GM21528 (cell line): ENCODE results near the gene MINDY1.

Experiments used
- ATAC-seq: cut with Tn5 transposase; IDR thresholded peaks from one replicate; pipeline ENCODE4 v1.9.1; 2021; ENCODE audit warnings: mild to moderate bottlenecking, moderate library complexity; ENCODE audit not compliant: unreplicated experiment, low FRiP score

Gene MINDY1

DNA sequence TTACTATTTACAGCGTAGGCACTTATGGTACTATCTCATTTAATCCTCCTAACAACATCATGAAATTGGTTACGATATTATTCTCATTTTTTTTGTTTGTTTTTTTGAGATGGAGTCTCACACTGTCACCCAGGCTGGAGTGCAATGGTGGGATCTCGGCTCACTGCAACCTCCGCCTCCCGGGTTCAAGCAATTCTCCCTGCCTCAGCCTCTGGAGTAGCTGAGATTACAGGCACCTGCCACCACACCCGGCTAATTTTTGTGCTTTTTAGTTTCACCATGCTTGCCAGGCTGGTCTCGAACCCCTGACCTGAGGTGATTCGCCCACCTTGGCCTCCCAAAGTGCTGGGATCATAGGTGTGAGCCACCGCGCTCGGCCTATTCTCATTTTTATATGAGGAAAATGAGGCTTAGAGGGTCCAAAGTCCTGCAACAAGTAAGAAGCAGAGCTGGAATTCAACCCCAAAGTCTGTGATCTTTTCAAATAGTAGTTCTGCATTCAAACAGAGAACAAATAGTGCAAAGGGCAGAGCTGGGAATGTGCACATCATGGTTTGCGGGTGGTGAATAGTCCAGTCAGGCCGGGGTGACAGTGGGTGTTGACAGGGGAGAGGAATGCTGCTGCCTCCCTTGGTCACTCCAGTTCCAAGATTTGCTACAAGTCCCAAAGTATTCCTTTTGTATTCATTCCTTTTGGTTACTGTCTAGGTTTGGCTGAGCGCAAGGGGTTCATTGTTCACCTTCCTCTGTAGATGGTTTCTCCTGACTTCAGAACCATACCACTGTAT lies 6.2 kb upstream of the MINDY1 start:
- ATAC-seq, result no peak

DNA sequence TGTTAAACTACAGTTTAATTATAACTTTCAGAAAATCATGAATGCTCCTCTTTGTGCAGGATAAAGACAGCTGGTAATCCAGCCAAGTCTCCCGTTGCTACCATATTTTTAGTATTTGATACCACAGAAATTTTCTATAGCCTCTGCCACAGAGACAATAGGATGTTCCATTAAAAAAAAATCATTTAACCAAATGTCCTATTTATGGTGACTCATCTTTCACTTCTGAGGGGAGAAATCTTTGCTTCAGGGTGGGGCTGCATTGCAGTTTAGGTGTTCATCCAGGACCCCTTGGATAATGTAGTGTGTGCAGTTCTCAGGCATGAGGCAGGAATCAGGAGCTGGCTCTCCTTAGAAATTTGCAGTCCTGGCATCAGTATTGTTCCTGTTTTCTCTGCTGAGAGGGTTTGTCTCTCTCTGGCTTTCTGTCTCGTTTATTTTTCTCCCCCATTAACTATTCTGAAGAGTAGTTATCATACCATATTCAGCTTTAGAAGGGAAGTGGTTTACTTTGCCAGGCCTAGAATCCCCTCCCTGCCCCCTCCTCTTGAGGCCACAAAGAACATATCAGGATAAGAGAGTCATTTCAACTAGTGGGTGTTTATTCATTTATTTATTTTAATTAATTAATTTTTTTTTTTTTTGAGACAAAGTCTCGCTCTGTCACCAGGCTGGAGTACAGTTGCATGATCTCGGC lies 4.6 kb upstream of the MINDY1 start:
- no peak for ATAC-seq

DNA sequence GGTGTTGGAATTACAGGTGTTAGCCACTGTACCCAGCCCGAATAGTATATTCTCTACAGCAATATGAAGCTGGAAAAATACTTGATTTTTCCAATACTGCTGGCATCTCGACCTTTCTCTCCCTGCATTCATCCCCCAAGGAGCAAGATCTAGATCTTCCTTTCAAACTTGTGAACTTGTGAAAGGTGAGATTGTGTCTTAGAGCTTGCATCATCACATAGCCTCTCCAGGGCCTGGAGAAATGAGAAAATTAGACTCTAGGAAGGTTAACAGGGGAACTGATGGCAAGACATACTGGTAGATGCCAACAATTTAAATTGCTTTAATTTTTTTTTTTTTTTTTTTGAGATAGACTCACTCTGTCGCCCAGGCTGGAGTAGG lies 3.6 kb upstream of the MINDY1 start:
- no peak for ATAC-seq

DNA sequence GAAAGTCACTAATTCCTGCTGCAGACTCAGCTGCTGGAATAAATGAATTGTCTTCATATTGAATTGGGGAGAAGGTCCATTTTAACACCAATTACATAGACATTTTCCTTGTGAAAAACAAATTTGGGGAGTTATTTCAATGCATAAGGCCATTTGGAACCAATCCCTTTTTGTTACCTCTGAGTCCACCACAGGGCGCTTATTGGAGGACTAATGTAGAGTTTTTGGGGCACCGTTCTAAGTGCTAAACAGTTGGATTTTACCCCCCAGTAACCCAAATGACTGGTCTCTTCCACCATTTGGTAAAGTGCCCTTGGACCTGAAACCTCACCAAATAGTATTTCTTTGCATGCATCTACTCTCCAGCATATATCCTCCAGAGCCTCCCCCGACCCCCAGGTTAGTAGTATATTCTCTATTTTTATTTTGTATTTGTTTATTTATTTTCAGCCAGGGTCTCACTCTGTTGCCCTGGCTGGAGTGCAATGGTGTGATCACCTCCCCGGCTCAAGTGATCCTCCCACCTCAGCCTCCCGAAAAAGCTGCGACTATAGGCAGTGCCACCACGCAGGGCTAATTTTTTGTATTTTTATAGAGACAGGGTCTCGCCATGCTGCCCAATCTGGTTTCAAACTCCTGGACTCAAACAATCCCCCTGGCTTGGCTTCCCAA lies 3.1 kb upstream of the MINDY1 start:
- no peak for ATAC-seq

DNA sequence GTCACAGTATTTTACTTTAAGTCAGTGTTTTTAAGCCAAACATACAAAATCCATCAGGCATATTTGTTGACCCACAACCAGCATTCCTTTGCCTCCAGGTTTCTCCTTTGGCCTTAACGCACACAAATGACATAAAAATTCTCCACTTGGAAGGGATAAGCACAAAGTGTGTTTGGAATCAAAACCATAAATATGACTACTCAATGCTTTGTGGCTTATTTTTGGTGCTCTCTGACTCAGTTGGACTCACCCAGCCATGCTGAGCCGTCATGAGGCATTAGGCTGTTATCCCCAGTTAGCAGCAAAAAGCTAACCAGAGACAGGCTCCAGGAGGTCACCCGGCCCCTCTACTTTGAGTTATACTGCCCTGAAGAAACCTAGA lies 2.5 kb upstream of the MINDY1 start:
- no peak for ATAC-seq

DNA sequence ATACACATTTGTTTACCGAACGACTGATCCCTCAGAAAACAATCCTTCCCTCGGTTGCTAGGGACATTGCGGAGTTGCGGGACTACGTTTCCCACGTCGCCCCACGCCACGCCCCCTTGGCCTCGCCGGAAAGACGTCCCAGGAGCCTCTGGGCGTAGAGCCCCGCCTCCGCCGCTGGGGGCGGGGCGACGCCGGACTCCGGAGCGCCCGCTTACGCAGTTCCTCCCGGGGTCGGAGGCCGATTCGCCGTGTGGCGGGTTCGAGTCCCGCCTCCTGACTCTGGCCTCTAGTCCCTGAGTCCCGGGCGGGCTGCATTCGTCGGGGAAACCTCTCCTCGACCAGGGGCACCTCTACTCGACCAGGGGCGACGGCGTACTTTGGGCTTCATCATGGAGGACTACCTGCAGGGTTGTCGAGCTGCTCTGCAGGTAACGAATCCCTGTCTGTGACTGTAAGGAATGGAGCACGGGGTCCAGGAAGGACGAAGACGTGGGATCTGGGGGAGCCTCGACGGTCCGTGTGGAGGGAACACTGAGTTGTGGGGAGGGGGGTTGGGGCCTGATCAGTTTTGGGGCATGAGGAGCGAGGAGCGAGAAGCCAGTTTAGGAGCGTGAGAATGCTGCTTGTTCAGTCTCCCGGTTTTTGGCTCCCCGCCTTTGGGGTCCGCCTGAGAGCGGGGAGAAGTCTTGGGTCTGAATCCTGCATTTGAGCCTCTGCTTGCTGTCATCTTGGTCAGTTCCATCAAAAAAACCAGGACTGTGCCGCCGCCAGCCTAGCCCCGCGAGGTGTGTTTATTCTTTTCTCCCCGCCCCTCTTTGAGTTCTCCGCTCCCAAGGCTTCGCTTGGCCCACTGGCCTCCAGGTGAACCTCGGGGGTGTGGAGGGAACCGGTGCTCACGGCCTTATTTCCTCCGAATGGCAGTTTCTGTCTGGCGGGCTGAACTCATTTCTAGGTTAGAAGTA lies 1.8 kb upstream of the MINDY1 start, which contains the start of gene PRUNE1:
TSS of gene PRUNE1 (plus strand) at position 206 of the 962 bp plus-strand sequence. CDS start at position 390, 184 bp downstream.
- peak; percentile 57 for ATAC-seq

DNA sequence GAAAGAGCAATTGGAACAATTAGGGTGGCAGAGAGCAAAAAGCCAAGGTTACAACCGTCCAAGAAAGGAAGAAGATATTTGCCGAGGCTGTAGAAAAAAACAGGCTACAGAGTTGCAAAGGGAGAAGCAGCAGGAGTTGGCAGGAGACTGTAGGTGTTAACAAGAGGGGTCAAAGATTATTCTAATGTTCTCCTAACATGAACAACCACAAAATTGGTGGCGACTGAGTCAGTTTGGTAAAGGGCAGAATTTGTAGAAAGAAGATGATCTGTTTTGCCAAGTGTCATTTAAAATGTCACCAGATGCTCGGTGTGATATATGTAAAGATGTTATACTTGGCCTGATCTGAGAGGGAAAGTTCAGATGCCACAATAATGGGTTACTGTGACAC lies 1.1 kb upstream of the MINDY1 start:
- ATAC-seq, result no peak

DNA sequence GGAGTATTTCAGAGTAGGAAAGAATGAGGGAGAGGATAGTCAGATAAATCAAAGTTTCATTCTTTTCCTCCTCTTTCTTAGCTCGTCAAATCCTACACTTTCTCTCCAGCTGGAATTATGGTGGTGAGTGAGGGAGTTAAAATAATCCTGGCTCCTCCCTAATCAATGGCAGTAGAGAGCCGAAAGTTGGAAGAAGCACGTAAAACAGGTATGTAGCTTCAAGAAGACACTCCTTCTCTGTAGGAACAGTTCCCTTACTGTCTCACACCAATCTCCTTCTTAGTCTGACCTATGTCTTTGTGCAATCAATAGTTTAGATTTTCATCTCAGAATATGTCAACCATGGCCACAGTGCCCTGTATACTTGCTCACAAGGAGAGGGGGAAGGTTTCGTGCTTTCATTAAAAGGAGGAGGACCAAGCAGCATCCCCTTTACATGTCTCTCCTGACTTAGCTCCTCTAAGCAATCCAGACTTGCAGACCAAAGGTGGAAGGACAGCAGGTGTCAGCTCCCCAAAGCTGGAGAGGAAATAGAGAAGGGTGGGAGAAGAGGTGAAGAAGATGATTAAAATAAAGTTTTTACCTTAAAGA lies 878 bp downstream of the MINDY1 start:
- ATAC-seq, result no peak

DNA sequence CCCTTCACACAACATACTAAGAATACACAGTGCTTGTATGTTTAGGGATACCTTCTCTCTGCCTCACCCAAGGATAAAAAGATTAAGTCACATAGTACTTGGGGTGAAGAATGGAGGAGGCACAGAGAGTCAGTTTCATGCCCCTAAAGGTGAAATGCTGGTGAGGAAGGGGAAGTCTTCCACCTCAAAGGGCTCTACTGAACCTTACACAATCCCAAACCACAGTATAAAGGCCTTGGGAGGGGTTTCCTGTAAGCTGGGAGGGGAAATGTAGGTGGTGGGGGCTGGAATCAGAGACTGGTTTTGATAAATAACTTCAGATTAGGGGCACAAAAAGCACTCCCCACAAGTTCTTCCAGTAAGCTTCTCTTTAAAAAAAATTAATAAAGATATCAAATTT lies 3.5 kb downstream of the MINDY1 start:
- ATAC-seq, result no peak

DNA sequence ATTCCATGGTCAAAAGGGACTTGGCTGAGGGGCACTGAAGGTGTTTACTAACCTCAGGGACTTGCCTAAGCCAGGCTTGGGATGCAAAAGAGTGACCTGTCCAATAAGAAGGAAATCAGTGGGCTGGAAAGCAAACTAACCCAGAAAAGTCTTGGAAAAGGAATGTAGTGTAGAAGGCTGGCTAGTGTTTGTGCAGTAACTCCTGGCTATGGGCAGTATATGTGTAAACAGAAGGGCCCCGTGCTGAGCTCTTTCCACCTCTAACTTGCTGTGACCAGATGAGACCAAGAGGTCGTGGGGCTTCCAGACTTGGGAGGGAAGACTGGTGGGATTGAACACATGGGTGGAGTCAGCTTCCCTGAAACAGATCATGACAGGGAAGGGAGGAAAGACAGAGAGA lies 4.1 kb downstream of the MINDY1 start:
- ATAC-seq, result no peak

DNA sequence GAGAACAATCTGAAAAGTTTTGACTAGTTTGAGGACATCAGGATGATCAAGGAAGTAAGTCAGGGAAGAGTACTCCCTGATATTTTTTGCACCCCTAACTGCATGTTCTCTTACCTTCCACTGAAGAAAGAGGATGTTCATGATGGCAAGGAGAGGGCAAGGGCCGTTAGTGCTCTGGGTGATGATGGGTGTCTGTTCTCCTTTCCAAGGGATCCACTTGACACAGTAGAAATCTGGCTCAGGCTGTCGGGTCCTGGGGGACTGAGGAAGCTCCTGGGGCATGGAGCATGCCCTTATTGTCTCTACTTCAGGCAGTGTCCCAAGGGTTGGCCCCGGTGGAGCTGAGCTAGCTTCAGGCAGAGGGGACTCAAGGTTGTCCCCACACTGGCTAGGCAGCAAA lies 4.7 kb downstream of the MINDY1 start:
- ATAC-seq, result no peak

DNA sequence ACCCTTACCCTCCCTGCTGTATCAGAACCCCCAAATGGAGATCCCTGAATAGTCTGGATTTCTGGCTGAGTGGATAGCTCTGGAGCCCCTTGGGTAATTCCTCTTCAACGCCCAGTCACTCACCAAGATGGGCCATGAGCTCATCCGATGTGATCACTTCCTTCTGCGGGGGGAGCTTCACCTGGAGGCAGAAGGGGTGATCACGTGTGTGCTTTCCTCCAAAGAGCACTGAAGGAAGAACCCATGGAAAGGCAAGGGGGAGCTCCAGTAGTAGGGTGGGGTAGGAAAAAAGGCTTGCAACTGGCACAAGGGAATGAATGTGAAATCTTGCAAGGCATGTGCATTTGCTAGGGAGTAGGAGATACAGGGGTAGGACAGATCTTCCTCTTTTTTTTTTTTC lies 5.1 kb downstream of the MINDY1 start:
- no peak for ATAC-seq

DNA sequence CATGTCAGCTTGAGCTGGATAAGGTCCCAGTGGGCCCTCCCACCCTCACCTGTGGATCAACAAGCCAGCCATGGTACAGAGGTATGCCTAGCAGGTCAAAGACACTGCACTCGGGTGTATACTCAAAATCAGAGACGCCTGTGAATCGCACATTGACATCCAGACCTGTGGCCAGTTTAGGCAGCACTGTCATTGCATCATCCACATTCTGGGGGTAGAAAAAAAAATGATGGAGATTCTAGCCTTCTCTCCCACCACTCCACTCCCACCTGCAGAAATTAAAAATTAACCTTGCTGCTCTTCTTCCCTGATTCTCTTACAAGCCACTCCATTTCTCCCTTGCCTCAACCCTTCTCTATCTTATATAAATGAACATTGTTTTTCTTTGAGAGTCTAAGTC lies 6.3 kb downstream of the MINDY1 start:
- no peak for ATAC-seq

DNA sequence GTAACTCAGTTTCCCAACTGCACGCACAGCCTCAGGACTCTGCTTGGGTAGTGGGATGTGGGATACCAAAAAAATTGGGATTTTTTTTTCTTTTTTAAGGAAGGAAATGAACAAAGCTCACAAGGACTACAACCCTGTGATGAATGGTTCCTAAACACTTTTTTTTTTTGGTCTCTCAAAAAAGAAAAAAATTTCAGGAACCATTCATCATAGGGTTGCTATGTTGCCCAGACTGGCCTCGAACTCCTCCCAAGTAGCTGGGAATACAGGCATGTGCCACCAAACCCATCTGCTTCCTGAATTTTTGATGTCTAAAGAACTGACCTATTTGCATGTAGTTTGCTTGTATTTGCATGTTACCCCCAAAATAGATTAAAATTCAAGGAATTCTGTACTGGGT lies 6.8 kb downstream of the MINDY1 start:
- no peak for ATAC-seq

DNA sequence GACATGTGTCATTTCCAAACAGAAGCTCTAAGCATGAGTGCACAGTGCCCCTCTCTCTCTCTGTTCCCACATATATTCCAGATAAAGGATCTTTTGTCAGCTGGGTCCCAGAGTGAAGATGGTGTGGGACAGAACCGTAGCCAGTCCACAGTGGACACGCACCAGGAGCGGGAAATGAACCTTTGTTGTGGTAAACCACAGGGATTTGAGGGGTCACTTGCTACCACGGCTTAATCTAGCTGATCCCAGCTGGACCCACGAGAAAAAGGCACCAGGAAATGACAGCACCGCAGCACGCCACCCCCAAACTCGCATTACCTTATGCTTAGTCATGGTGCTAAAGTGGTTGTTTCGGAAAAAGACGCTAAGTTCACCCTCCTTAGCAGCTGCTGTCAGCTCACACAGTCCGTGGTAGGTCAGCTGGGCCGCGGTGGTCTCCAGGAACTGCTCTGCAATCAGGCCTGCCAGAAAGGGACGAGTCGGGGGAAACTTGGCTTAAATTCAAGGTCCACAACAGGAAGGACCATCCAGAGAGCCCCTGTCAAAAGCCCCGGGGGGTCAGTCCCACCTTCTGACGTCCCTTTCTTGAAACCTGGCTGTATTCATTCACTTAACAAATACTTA lies 7.5 kb downstream of the MINDY1 start:
- ATAC-seq, result no peak

DNA sequence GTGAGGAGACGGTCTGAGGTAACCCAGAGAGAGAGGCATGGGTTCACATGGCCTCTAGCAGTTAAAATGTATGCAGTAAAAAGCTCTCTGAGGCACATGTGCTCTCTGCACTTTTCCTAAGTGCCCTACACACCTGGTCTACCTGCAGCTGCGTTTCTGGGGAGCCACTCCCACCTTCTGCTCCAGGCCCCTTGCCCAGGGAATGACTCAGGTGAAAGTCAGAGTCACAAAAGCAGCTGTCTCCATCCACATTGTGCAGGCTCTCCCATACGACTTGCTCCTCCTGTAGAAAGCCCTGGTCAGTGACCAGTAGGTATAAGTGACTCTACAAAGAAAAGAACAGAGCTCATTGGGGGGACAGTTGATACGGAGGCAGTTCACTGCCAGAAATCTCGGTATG lies 8.8 kb downstream of the MINDY1 start:
- no peak for ATAC-seq

DNA sequence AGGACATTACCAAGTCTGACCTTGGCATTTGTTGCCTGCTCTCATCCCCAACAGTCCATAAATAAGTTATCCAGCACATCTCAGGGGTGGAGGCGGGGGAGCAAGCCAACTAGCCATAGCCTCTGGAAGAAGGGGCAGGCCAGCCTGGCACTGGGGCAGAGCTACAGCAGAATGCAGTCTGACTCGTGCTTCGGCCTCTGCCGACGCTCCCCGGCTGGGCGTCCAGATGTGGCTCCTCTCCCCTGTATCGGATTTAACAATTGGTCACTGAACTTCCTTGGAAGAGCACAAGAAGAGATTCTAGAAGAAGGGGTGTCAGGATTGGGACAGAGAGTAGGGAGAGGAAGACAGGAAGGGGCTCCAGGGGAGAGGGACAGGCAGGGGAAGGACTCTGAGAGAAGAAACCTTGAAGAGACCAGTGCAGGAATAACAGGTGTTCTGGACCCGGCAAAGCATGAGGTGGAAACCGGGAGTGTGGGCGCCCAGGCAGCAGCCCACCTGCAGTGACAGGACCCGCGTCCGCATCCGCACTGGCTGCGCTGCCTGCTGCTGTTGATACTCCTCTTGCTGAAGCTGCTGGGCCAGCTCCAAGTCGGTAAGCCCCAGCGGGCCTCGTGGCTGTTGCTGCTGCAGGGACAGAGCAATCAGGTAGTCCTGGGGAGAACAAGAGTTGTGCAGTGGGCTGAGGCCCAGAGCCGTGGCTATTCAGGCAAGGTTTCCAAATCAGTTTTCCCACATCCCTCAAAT lies 9.4 kb downstream of the MINDY1 start:
- ATAC-seq, result no peak

DNA sequence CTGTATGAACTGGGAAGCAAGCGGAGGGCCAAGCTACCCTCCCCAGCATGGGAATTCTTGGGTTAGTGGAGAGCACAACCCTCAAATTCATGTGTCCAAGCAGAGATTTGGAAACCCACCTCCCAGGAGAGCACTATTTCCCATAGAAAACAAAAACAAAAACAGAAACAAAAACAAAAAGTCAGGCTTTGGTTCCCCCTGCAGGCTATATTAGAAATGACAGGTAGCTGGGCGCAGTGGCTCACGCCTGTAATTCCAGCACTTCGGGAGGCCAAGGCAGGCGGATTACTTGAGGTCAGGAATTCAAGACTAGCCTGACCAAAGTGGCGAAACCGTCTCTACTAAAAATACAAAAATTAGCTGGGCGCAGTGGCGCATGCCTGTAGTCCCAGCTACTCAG lies 10.8 kb downstream of the MINDY1 start:
- ATAC-seq, result no peak

DNA sequence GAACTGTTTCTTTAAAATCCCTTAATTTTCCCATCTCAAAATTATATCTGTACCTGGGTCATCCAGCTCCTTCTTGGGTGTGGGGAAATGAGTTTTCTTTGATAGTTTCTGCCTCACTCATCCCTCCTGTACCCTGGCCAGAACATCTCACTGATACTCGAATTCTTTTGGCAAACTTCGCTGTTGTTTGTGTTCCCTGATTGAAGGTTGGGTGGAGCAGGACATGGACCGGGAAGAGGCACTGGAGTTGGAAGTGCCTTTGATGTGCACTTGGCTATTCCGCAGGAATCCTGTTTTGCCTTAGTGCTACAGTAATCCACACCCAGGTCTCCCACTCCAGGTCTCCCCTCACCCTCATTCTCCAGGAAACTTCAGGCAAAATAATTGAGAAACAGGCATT lies 11.2 kb downstream of the MINDY1 start:
- ATAC-seq, result no peak
